GM06990 (cell line): Measurements from ENCODE around the gene RBPJL.
A peak's percentile ranks its signal among the peaks of the same experiment; 100 is the strongest.

Experiments used
- DNase-seq: peaks from one replicate; pipeline ENCODE4 v3.0.0-alpha.2; 2011; ENCODE audit not compliant: insufficient read length; ENCODE audit errors: extremely low read depth
- H3K27me3 ChIP-seq: replicated peaks from 2 replicates; pipeline ENCODE4 v1.6.0; 2011; ENCODE audit warnings: low read length; ENCODE audit not compliant: control insufficient read depth, insufficient read depth
- H3K36me3 ChIP-seq: 2 replicates; pipeline ENCODE4 v1.5.1; 2011; ENCODE audit warnings: low read length; ENCODE audit not compliant: control insufficient read depth, insufficient read depth
- H3K4me3 ChIP-seq: replicated peaks from 2 replicates; pipeline ENCODE4 v1.5.1; 2011; ENCODE audit warnings: low read depth, mild to moderate bottlenecking, control low read depth, low read length
- CTCF ChIP-seq: IDR thresholded peaks from 2 replicates; pipeline ENCODE4 v1.5.1; 2011; ENCODE audit warnings: low read length, control low read depth, mild to moderate bottlenecking, inconsistent platforms; ENCODE audit not compliant: insufficient read depth, poor library complexity, severe bottlenecking

RBPJL gene

DNA sequence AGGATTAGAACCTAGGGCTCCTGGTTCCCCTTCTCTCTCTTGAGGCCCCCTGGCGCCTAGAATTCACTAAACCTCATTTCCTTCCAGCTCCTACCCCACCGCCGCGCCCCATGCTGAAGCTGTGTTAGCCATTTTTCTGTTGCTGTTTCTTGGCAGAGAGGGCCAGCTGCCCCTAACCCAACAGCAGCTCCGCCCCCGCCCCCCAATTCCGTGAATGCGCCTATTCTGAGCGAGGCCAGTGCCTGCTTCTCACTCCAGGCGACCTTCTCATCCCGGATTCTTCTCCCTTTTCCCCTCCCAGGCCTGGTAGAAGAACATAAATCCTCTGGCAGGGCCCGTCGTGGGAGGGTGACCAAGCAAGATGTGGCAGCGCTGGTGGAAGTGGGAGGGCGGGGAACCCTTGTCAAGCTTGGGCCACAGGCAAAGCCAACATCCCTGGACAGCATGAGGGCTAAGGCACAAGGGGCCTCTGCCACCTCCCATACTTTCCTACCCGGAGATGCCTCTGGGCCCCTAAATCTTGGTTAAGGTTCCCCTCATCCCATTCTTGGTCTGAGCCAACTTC is 518 bp downstream of the RBPJL start:
- TF ChIP-seq CTCF, result no peak
- Histone ChIP-seq H3K4me3 (no peak overlapping the region), H3K27me3 (no peaks in the 10 kb centered on the region; the same call in none of the 2 replicates), H3K36me3 (no peaks in the 10 kb centered on the region)
- DNase-seq, result no peak

- no peak for DNase-seq
- H3K4me3 ChIP-seq, result no peak within 1 kb of the TSS
- H3K27me3 ChIP-seq, result no peaks in the 10 kb centered on the region; the same call in none of the 2 replicates
- no peaks in the 10 kb centered on the region for H3K36me3 ChIP-seq
- TF ChIP-seq CTCF, result no peak
Measured at GRCh38 chr20:45308117-45308778, 1.6 kb downstream of the RBPJL start, which contains the start of gene MATN4. Gene MATN4, minus strand, starts transcription at chr20:45308299. Its CDS starts 2,717 bp downstream, at chr20:45305582.

- no peaks in the 10 kb centered on the region; the same call in none of the 2 replicates for H3K27me3 ChIP-seq
- H3K4me3 ChIP-seq, result no peak overlapping the region
- no peaks in the 10 kb centered on the region for H3K36me3 ChIP-seq
- TF ChIP-seq CTCF, result no peak
- DNase-seq, result no peak
Measured at GRCh38 chr20:45309075-45309474, 2.4 kb downstream of the RBPJL start.

GRCh38 chr20:45311589-45312211 is 5.1 kb downstream of the RBPJL start:
- DNase-seq, result peak; percentile 61
- Histone ChIP-seq H3K4me3 (no peak overlapping the region), H3K36me3 (no peaks in the 10 kb centered on the region), H3K27me3 (no peaks in the 10 kb centered on the region; the same call in none of the 2 replicates)
- peak; percentile 93 for TF ChIP-seq CTCF

DNA sequence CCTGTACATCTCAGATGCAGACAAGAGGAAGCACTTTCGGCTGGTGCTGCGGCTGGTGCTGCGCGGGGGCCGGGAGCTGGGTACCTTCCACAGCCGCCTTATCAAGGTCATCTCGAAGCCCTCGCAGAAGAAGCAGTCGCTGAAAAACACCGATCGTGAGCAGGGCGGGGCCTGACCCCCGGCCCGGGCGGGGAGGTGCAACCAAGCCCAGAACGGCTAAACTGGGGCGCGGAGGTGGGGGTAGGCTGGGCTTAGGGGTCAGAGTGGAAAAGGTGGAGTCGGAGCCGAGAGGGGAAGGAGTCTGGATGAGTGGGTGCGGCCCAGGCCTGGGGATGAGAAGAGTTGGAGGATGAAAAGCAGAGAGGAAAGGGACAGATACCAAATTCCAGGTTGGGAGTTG is 5.6 kb downstream of the RBPJL start:
- Histone ChIP-seq H3K27me3 (no peaks in the 10 kb centered on the region; the same call in none of the 2 replicates), H3K36me3 (no peaks in the 10 kb centered on the region), H3K4me3 (no peak overlapping the region)
- TF ChIP-seq CTCF, result no peak
- DNase-seq, result no peak
